ENCODE measurements around the gene FBN3. TPM values are rescaled to one million over a fixed set of nuclear protein-coding genes. Genes with fewer than 3 reads are reported as not detected.
"Not testable (repeated sequence)": the region's sequence is repeated elsewhere in the genome, so short reads cannot be mapped to it uniquely, and the experiment has no call there.

FBN3 gene
- total and polyA plus RNA-seq, 5 experiments from 2014 or later = not detected

GRCh38 chr19:8028951-8029491, 120.4 kb downstream of the FBN3 start:
- no peaks in the 10 kb centered on the region for H3K4me1 Mint-ChIP-seq
- no peak for DNase-seq
- no peak overlapping the region for H3K27ac Mint-ChIP-seq
- no peak for ATAC-seq
- POLR2A ChIA-PET = no interaction called here
- H3K4me3 Mint-ChIP-seq = no peak overlapping the region
- no peaks in the 10 kb centered on the region for H3K36me3 Mint-ChIP-seq
- peaks cover 0 to 5% (median 0%) of the 10 kb centered on the region in 5 donors for H3K27me3 Mint-ChIP-seq
- no peaks in the 10 kb centered on the region for H3K9me3 Mint-ChIP-seq

- Mint-ChIP-seq H3K9me3 (no peaks in the 10 kb centered on the region), H3K36me3 (no peaks in the 10 kb centered on the region), H3K27ac (no peak overlapping the region), H3K4me1 (peaks cover 0 to 4% (median 0%) of the 10 kb centered on the region in 4 donors), H3K4me3 (no peak overlapping the region), H3K27me3 (no peaks in the 10 kb centered on the region)
- DNase-seq = no peak
- ATAC-seq = no peak
- POLR2A ChIA-PET = no interaction called here
Measured at GRCh38 chr19:8025316-8025715, 124.1 kb downstream of the FBN3 start.

DNA sequence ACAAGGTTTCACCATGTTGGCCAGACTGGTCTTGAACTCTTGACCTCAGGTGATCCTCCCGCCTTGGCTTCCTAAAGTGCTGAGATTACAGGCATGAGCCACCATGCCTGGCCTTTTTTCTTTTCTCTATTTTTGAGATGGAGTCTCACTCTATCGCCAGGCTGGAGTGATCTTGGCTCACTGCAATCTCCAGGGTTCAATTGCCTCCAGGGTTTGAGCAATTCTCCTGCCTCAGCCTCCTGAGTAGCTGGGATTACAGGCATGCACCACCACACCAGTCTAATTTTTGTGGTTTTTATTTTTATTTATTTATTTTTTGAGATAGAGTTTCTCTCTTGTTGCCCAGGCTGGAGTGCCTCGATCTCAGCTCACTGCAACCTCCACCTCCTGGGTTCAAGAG, 125.1 kb downstream of the FBN3 start:
- ATAC-seq, H3K4me1 Mint-ChIP-seq, H3K4me3 Mint-ChIP-seq, H3K36me3 Mint-ChIP-seq, H3K27ac Mint-ChIP-seq, H3K27me3 Mint-ChIP-seq, H3K9me3 Mint-ChIP-seq, POLR2A ChIA-PET: not testable (repeated sequence)
- peak in 1 of 10 donors; percentile 1 for DNase-seq

GRCh38 chr19:8023371-8023770, 126.0 kb downstream of the FBN3 start:
- Mint-ChIP-seq H3K4me1 (peaks cover 0 to 4% (median 0%) of the 10 kb centered on the region in 4 donors), H3K27me3 (no peaks in the 10 kb centered on the region), H3K27ac (peak overlapping the region in 2 of 10 donors; percentile 21 to 95), H3K36me3 (no peaks in the 10 kb centered on the region), H3K9me3 (no peaks in the 10 kb centered on the region), H3K4me3 (no peak overlapping the region)
- DNase-seq = no peak
- POLR2A ChIA-PET = no interaction called here
- no peak for ATAC-seq

DNA sequence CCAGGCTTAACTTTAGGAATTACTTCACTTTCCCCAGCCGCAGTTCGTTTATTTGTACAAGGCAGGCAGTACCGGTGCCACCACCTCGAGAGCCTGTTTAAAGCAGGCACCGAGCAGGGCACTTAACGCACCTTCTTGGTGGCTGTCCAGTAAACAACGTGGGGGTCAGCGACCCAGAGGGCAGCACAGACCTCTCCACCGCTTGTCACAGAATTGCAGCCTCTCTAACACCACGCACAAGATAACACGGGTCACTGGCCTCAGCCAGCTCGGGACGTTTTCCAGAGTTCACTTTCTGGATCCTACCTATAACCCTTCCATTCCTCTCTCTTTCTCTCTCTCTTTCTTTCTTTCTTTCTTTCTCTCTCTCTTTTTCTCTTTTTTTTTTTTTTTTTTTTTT, 127.1 kb downstream of the FBN3 start:
- H3K27ac Mint-ChIP-seq = no peak overlapping the region
- ATAC-seq (no peak), DNase-seq (no peak)
- H3K4me1 Mint-ChIP-seq = peaks cover 4 to 10% (median 9%) of the 10 kb centered on the region in 4 donors
- POLR2A ChIA-PET = no interaction called here
- H3K27me3 Mint-ChIP-seq = no peaks in the 10 kb centered on the region
- no peaks in the 10 kb centered on the region for H3K36me3 Mint-ChIP-seq
- no peak overlapping the region for H3K4me3 Mint-ChIP-seq
- H3K9me3 Mint-ChIP-seq = no peaks in the 10 kb centered on the region

DNA sequence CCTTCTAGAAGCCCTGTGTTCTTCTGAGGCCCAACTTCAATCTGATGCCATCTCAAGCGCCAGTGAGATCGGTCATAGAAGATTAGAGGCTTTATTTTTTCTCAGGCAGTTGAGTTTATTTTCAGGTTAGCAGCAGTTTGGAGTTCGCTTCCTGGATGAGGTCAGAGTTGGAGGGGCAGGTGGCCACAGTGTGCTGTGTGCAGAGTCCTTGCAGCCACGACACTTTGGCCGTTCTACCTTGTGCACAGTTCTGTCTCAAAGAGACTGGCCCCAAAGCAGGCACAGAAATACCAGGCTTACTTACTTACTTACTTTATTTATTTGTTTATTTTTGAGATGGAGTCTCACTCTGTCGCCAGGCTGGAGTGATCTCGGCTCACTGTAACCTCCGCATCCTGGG, 128.0 kb downstream of the FBN3 start:
- H3K4me3 Mint-ChIP-seq = no peak overlapping the region
- H3K36me3 Mint-ChIP-seq = no peaks in the 10 kb centered on the region
- peak overlapping the region in 1 of 10 donors; percentile 27 for H3K27ac Mint-ChIP-seq
- POLR2A ChIA-PET = no interaction called here
- H3K4me1 Mint-ChIP-seq = peaks cover 4 to 11% (median 10%) of the 10 kb centered on the region in 4 donors
- DNase-seq (no peak), ATAC-seq (no peak)
- H3K9me3 Mint-ChIP-seq = no peaks in the 10 kb centered on the region
- no peaks in the 10 kb centered on the region for H3K27me3 Mint-ChIP-seq

- POLR2A ChIA-PET = no interaction called here
- Mint-ChIP-seq H3K27me3 (no peaks in the 10 kb centered on the region), H3K4me1 (peaks cover 4 to 11% (median 10%) of the 10 kb centered on the region in 4 donors), H3K9me3 (no peaks in the 10 kb centered on the region), H3K4me3 (peak overlapping the region in 1 of 10 donors; percentile 8), H3K36me3 (no peaks in the 10 kb centered on the region), H3K27ac (peak overlapping the region in 2 of 10 donors; percentile 13 to 46)
- DNase-seq = no peak
- ATAC-seq = no peak
Measured at GRCh38 chr19:8020681-8021080, 128.7 kb downstream of the FBN3 start.

DNA sequence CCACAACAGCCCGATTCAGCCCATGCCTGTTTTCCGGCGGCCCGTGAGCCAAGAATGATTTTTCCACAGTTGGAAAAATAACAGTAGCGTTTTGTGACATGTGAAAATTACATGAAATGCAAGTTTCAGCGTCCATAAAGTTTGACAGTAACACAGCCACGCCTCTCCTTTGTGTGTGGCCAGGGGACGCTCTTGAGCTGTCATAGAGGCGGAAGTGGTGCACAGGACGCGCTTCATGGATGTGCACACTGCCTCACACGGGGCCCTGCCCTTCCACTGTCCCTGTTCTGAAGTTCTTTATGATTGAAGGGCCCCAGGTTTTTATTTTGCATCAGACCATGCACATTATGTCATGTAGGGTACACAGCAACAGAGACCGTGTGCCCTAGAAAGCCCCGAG, 131.6 kb downstream of the FBN3 start:
- H3K27me3 Mint-ChIP-seq = no peaks in the 10 kb centered on the region
- no peaks in the 10 kb centered on the region for H3K9me3 Mint-ChIP-seq
- H3K36me3 Mint-ChIP-seq = no peaks in the 10 kb centered on the region
- no peak overlapping the region for H3K4me3 Mint-ChIP-seq
- peak; percentile 92 to 98 for ATAC-seq
- POLR2A ChIA-PET = no interaction called here
- H3K27ac Mint-ChIP-seq = peak overlapping the region in 5 of 10 donors; percentile 52 to 86 (median 63)
- DNase-seq = peak in 9 of 10 donors; percentile 14 to 71 (median 43)
- H3K4me1 Mint-ChIP-seq = peaks cover 2 to 11% (median 10%) of the 10 kb centered on the region in 4 donors

Other genes with a start within 250 kb of the FBN3 start
- 10 to 100 TPM; 85.7 to 86.9 TPM for gene MAP2K7, start 245.7 kb downstream of the FBN3 start, total RNA-seq
- 1 to 10 TPM; 1.8 to 5.1 (median 2.3) TPM for gene MAP2K7, start 245.7 kb downstream of the FBN3 start, polyA plus RNA-seq
- under 1 TPM; 0.41 to 0.57 TPM for gene TGFBR3L, start 234.8 kb downstream of the FBN3 start, total RNA-seq
- under 1 TPM in 1 of 3 donors, not detected in 2; 0.60 TPM for gene TGFBR3L, start 234.8 kb downstream of the FBN3 start, polyA plus RNA-seq
- 10 to 100 TPM; 14.3 to 14.8 TPM for gene SNAPC2, start 229.3 kb downstream of the FBN3 start, total RNA-seq
- 10 to 100 TPM; 11.4 to 19.9 (median 12.8) TPM for gene SNAPC2, start 229.3 kb downstream of the FBN3 start, polyA plus RNA-seq
- gene CTXN1, start 223.5 kb downstream of the FBN3 start, total RNA-seq = not detected
- gene CTXN1, start 223.5 kb downstream of the FBN3 start, polyA plus RNA-seq = not detected
- 10 to 100 TPM; 83.1 to 86.9 TPM for gene TIMM44, start 205.9 kb downstream of the FBN3 start, total RNA-seq
- gene TIMM44, start 205.9 kb downstream of the FBN3 start, polyA plus RNA-seq = 10 to 100 TPM in 2 of 3 donors, 1 to 10 TPM in 1; 9.9 to 19.7 (median 15.3) TPM
- 10 to 100 TPM; 55.1 to 55.8 TPM for gene ELAVL1, start 144.0 kb downstream of the FBN3 start, total RNA-seq
- gene ELAVL1, start 144.0 kb downstream of the FBN3 start, polyA plus RNA-seq = 10 to 100 TPM; 41.5 to 55.5 (median 45.5) TPM
- not detected for gene CCL25, start 96.8 kb downstream of the FBN3 start, total RNA-seq
- under 1 TPM in 2 of 3 donors, not detected in 1; 0.22 to 0.36 TPM for gene CCL25, start 96.8 kb downstream of the FBN3 start, polyA plus RNA-seq
- gene CERS4, start 59.8 kb upstream of the FBN3 start, total RNA-seq = 10 to 100 TPM; 26.2 to 31.7 TPM
- gene CERS4, start 59.8 kb upstream of the FBN3 start, polyA plus RNA-seq = 1 to 10 TPM; 5.4 to 8.0 (median 7.9) TPM
- 10 to 100 TPM; 33.9 to 34.4 TPM for gene CD320, start 158.8 kb upstream of the FBN3 start, total RNA-seq
- gene CD320, start 158.8 kb upstream of the FBN3 start, polyA plus RNA-seq = 10 to 100 TPM; 51.9 to 58.0 (median 56.8) TPM
- 10 to 100 TPM; 28.5 to 35.3 TPM for gene NDUFA7, start 171.8 kb upstream of the FBN3 start, total RNA-seq
- gene NDUFA7, start 171.8 kb upstream of the FBN3 start, polyA plus RNA-seq = 100 to 1,000 TPM; 117 to 136 (median 135) TPM
- gene RPS28, start 171.9 kb upstream of the FBN3 start, total RNA-seq = 1,000 to 10,000 TPM; 3,024 to 3,108 TPM
- gene RPS28, start 171.9 kb upstream of the FBN3 start, polyA plus RNA-seq = 1,000 to 10,000 TPM; 3,764 to 4,165 (median 4,042) TPM
- 1 to 10 TPM; 1.4 to 3.3 TPM for gene KANK3, start 193.7 kb upstream of the FBN3 start, total RNA-seq
- 1 to 10 TPM in 2 of 3 donors, under 1 TPM in 1; 0.82 to 2.3 (median 1.5) TPM for gene KANK3, start 193.7 kb upstream of the FBN3 start, polyA plus RNA-seq
- not detected for gene ANGPTL4, start 214.6 kb upstream of the FBN3 start, total RNA-seq
- gene ANGPTL4, start 214.6 kb upstream of the FBN3 start, polyA plus RNA-seq = under 1 TPM in 1 of 3 donors, not detected in 2; 0.23 TPM
- gene RAB11B, start 240.8 kb upstream of the FBN3 start, total RNA-seq = 100 to 1,000 TPM; 108 to 112 TPM
- gene RAB11B, start 240.8 kb upstream of the FBN3 start, polyA plus RNA-seq = 10 to 100 TPM; 46.9 to 73.6 (median 53.9) TPM

Data from naive thymus-derived CD8-positive, alpha-beta T cell (primary cell).